ENCODE measurements around the gene KMT2A. TPM values are rescaled to one million over a fixed set of nuclear protein-coding genes. Genes with fewer than 3 reads are reported as not detected.

The KMT2A gene
- polyA plus RNA-seq, 1 donor from 2014 or later, result 16.7 TPM

DNA sequence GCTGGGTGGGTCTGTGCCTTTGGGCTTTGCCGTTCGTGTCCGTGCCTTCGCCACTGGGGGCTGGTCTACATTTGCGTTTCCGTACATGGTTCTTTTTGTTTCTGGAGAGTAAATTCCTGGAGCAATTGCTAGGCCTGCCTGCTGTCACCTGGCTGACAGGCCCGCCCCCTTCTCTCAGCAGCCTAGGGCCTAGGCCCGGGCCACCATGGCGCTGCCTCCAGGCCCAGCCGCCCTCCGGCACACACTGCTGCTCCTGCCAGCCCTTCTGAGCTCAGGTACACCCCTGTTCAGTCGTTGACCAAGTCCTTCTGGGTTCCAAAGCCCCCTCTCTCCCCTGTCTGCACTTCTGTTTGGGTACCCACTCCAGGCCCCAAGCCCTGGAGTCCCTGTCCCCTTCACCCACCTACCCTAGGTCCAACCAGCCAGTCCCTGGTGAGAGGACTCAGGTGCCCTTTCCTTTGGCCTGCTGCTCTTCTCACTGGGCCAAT lies 95.3 kb downstream of the KMT2A start:
- Histone ChIP-seq H3K79me2 (replicated peaks; ENCODE audit: insufficient read depth, low read length) (peaks cover 24% of the 10 kb centered on the region), H3K4me2 (ENCODE audit: low read length) (peak overlapping the region; percentile 87), H3F3A (ENCODE audit: insufficient read depth, low read length, poor library complexity, severe bottlenecking) (no peaks in the 10 kb centered on the region), H3K36me3 (ENCODE audit: insufficient read depth, low read length) (no peaks in the 10 kb centered on the region), H3K4me3 (ENCODE audit: low read length) (peak overlapping the region; percentile 82), H2AFZ (ENCODE audit: low read depth, low read length) (peak overlapping the region; percentile 96), H3K27me3 (ENCODE audit: insufficient read depth, low read depth, low read length) (no peaks in the 10 kb centered on the region), H3K27ac (ENCODE audit: low read length) (peak overlapping the region; percentile 89), H3K9me3 (ENCODE audit: low read length) (no peaks in the 10 kb centered on the region), H4K20me1 (ENCODE audit: insufficient read depth) (no peaks in the 10 kb centered on the region), H3K9ac (ENCODE audit: low read length) (peak overlapping the region; percentile 97), H3K9me2 (ENCODE audit: insufficient read depth, low read length) (no peaks in the 10 kb centered on the region)
- no peak for TF ChIP-seq CTCF (IDR thresholded peaks at IDR 0.05; ENCODE audit: poor library complexity, severe bottlenecking)
- TF ChIP-seq POLR2AphosphoS5 (IDR thresholded peaks at IDR 0.05), result no peak
- no peak for TF ChIP-seq TAF1 (IDR thresholded peaks at IDR 0.05; ENCODE audit: low read depth)
- TF ChIP-seq SMC3 (conservative IDR thresholded peaks at IDR 0.05; ENCODE audit: poor library complexity), result no peak
- no peak for TF ChIP-seq EP300 (conservative IDR thresholded peaks at IDR 0.05; ENCODE audit: poor library complexity, severe bottlenecking)
- TF ChIP-seq REST (IDR thresholded peaks at IDR 0.05; ENCODE audit: borderline replicate concordance), result no peak
- no peak for TF ChIP-seq MXI1 (conservative IDR thresholded peaks at IDR 0.05; ENCODE audit: poor library complexity, severe bottlenecking)
- TF ChIP-seq RAD21 (conservative IDR thresholded peaks at IDR 0.05), result no peak
- TF ChIP-seq EZH2 (IDR thresholded peaks at IDR 0.05; ENCODE audit: borderline replicate concordance, insufficient read depth, low read length, poor library complexity, severe bottlenecking), result no peak

DNA sequence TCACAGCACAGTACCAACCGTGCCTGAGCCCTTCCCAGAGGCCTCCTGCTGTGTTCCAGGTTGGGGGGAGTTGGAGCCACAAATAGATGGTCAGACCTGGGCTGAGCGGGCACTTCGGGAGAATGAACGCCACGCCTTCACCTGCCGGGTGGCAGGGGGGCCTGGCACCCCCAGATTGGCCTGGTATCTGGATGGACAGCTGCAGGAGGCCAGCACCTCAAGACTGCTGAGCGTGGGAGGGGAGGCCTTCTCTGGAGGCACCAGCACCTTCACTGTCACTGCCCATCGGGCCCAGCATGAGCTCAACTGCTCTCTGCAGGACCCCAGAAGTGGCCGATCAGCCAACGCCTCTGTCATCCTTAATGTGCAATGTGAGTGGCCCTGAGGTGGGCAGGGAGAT lies 95.8 kb downstream of the KMT2A start:
- no peaks in the 10 kb centered on the region for H3K9me2 ChIP-seq (ENCODE audit: insufficient read depth, low read length)
- peaks cover 24% of the 10 kb centered on the region for H3K79me2 ChIP-seq (replicated peaks; ENCODE audit: insufficient read depth, low read length)
- no peaks in the 10 kb centered on the region for H4K20me1 ChIP-seq (ENCODE audit: insufficient read depth)
- H3K4me2 ChIP-seq (ENCODE audit: low read length), result peak overlapping the region; percentile 87
- H3K9ac ChIP-seq (ENCODE audit: low read length), result peak overlapping the region; percentile 97
- no peaks in the 10 kb centered on the region for H3K36me3 ChIP-seq (ENCODE audit: insufficient read depth, low read length)
- H2AFZ ChIP-seq (ENCODE audit: low read depth, low read length), result no peak overlapping the region
- H3K27me3 ChIP-seq (ENCODE audit: insufficient read depth, low read depth, low read length), result no peaks in the 10 kb centered on the region
- peak overlapping the region; percentile 89 for H3K27ac ChIP-seq (ENCODE audit: low read length)
- TF ChIP-seq TAF1 (IDR thresholded peaks at IDR 0.05; ENCODE audit: low read depth), result no peak
- no peak for TF ChIP-seq EZH2 (IDR thresholded peaks at IDR 0.05; ENCODE audit: borderline replicate concordance, insufficient read depth, low read length, poor library complexity, severe bottlenecking)
- TF ChIP-seq SMC3 (conservative IDR thresholded peaks at IDR 0.05; ENCODE audit: poor library complexity), result no peak
- TF ChIP-seq MXI1 (conservative IDR thresholded peaks at IDR 0.05; ENCODE audit: poor library complexity, severe bottlenecking), result no peak
- no peak for TF ChIP-seq REST (IDR thresholded peaks at IDR 0.05; ENCODE audit: borderline replicate concordance)
- TF ChIP-seq POLR2AphosphoS5 (IDR thresholded peaks at IDR 0.05), result no peak
- H3K9me3 ChIP-seq (ENCODE audit: low read length), result no peaks in the 10 kb centered on the region
- H3K4me3 ChIP-seq (ENCODE audit: low read length), result peak overlapping the region; percentile 82
- H3F3A ChIP-seq (ENCODE audit: insufficient read depth, low read length, poor library complexity, severe bottlenecking), result no peaks in the 10 kb centered on the region

Measured in neural cell (in vitro differentiated cells).